HG03175 (cell line): ENCODE data around the gene DOK4.
A peak's percentile ranks its signal among the peaks of the same experiment; 100 is the strongest.

Source experiments
- ATAC-seq: cut with Tn5 transposase; IDR thresholded peaks from one replicate; pipeline ENCODE4 v1.9.1; 2021; ENCODE audit warnings: mild to moderate bottlenecking, moderate library complexity; ENCODE audit not compliant: unreplicated experiment

DOK4 gene

DNA sequence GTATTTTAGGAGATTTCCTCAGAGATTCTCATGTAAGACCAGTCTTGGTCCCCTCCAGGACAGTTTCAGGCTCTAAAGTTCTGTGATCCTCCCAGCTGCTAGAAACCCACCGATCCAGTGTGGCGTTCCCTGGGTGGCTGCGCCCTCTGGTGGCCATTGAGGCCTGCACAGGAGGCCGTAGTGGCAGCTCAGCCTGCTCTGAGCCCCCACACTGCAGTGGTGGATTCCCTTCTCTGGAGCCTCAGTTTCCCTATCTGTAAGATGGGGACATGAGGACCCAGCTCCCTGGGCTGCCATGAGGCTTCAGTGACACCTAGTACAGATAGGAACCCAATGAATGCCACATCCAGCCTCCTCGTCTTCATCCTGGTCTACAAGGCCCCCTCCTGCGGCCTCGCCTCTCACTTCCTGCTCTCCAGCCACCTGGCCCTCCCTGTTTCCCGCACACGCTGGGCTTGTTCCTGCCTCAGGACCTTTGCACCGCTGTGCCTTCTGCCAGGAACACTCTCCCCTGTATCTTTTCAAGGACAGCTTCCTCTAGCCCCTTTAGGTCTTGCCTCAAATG is 33.6 kb upstream of the DOK4 start:
- peak; percentile 53 for ATAC-seq

DNA sequence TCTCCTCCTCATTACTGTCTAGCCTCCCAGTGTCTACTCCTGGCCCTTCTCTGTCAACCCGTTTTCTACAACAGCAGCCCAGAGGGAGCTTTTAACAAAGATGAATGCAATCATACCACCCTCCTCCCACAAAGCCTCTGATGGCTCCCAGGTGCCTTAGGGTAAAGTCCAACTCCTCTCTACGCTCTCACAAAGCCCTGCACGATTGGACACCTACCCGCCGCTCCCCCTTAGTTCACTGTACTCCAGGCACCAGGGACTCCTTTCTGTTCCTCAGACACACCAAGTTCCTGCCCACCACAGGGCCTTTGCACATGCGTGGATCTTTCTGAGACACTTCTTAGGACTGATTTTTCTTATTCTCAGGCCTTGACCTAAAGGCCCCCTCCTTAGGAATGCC is 32.6 kb upstream of the DOK4 start:
- no peak for ATAC-seq

DNA sequence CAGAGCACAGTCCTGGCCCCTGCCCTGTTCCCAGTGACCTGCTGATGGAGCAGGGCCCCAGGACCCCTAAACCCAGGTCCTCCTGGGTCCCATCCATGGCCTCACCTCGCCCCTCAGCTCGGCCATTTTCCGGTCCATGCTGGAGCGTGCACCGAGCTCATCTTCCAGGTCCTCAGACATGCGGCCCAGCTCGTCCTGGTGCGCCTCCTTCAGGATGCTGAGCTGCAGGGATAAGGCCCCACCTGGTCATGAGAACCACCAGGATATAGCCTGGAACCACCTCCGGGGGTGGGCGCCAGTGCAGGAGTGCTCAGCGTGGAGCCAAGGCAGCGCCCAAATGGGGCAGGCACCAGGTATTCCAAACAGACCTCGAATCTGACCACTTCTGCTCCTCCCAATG is 32.2 kb upstream of the DOK4 start:
- no peak for ATAC-seq

DNA sequence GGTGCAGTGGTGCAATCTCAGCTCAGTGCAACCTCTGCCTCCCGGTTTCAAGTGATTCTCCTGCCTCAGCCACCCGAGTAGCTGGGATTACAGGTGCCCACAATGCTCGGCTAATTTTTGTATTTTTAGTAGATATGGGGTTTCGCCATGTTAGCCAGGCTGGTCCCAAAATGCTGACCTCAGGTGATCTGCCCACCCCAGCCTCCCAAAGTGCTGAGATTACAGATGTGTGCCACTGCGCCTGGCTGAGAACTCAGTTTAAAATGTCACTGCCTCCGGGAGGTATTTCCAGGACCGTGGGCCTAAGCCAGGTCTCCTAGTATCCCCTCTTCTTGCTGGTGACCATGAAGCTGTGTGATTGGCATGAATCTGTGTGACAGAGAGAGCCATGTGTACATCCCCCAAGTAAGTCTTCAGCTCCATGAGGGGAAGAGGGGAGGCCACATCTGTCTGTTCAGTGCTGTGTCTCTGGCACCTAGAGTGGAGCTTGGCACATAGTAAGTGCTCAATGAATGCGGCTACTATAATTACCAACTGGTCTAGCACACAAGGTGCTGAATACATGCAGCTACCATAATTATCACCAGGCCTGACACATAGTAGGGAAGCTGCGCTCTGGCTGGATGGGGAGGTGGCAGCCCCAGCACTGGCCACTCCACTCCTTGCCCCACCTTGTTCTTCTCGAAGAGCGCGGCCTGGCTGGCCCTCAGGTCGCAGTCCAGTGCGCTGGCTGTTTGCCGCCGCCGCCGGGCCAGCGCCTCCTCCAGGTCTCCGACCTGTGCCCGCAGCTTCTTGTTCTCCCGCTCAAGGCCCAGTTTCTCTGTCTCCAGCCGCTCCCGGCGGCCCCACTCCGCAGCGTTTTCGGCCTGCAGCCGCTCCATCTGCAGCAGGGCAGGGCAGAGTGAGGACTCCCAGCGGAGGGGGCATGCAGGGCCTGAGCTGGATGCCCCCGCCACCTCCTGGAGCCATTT is 31.4 kb upstream of the DOK4 start:
- no peak for ATAC-seq

DNA sequence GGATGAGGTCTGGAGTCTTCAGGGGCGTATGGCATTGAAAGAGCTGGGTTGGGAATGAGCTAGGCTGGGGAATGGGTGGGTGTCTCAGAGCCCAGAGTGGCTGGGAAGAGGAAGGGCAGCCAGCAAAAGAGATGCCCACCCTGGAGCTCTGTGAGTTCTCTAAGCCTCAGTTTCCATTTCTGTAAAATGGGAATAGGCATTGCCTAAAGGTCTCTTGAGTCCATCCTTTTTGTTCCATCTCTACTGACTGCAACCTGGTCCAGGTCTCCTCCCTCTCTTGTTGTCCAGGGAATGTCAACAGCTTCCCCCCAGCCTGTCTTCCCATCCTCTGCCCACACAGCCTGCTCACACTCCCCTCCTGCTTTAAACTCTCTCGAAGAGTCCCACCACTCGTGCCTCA is 30.5 kb upstream of the DOK4 start:
- no peak for ATAC-seq

DNA sequence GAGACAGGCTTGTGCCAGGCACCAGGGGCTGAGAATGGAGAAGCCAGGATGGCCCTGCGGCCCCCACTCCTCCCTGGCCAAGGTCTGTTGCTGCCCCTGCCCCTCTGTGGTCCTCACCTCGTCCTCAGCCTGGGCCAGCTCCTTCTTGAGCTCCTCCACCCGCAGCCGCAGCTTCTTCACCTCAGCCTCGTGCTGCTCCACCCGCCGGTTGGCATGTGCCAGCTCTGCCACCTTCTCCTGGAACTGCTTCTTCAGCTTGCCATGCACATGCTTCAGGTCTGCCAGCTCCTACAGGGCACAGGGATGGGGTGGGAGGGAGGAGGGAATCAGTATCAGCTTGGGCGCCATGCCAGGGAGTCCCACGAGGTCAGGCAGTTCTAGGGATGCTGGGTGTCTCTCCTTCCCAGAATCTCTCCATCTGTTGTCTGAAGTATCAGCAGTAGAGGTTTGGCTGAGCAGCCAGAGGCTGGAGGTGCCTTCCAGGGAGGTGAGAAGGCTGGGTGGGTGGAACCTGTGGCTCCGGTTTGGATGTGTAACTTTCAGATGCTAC is 30.0 kb upstream of the DOK4 start:
- no peak for ATAC-seq

DNA sequence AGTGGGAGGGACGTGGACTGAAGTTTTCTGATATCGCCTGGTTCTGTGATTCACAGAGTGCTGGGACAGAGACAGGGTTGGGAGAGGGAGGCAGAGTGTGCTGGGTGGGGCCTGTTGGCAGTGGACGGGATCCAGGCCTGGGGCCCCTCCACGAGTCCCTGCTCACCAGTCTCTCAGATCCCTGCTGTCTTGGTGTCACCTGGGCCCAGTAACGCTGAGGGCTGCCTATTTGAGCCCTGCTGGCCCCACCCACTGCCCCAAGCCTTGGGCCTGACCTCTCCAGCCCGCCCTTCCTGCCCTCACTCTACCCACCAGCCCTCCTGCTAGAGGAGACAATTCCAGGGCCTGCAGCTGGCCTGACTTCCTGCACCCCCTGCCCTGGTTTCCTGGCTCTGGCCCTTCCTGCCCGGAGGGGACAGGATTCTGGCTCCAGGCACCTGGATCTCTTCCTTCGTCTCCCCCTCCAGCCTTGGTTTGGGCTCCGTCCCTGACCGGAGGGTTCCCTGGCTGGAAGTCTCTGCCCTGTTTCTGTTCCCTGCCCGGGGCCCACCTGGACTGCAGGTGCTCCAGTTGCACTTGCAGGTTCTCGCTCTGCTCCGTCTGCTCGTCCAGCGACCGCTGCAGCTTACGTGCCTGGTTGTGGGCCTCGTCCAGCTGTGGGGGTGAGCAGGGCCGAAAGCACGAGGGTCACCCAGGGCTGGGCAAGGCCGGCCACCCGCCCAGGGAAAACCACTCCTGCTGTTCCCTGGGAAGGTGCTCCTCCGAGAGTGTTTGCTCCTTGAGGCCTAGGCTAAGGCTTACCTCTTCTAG is 28.7 kb upstream of the DOK4 start:
- no peak for ATAC-seq

DNA sequence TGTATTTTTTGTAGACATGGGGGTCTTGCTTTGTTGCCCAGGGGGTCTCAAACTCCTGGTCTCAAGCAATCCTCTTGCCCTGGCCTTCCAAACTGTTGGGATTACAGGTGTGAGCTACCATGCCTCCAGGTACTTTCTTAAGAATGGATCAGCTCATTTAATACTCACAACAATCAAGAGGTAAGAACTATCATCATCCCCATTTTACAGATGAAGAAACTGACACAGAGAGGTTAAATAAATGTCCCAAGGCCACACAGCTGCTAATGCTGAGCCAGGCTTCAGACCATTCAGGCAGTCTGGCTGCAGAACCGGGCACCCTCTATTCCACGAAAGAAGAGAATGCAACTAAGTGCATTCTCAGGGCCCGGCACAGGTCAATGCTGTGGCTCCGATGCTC is 28.1 kb upstream of the DOK4 start:
- no peak for ATAC-seq

DNA sequence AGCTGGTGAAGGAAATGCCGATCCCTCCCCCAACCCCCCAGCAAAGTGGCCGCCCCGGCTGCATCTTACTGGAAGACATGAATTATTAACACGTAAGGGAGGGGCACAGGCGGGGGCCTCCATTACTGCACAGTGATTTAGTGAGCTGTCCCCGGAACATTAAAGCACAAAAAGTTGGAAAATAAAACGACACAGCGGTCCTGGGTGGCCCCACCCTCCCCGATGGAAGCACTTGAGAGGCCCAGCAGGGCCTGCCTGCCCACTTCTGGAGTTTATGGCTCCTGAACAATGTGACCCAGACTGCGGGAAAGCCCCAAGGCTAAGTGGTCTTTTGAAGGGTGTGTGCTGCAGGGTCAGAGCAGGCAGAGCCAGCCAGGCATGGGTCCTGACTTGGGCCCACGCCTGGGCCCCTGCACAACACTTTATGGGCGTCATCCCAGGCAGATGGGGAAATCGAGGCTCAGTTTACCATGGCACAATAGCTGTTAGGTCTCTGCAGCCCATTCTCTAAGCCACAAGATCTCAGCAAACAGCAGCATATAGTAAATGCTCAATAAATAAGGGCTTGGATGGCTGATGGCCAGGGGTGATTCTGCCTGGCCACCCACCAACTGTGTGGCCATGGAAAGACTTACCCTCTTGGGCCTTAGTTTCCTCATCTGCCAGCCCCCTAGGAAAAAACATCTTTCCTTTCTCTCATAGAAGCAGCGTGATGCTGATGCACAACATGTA is 27.2 kb upstream of the DOK4 start:
- no peak for ATAC-seq

DNA sequence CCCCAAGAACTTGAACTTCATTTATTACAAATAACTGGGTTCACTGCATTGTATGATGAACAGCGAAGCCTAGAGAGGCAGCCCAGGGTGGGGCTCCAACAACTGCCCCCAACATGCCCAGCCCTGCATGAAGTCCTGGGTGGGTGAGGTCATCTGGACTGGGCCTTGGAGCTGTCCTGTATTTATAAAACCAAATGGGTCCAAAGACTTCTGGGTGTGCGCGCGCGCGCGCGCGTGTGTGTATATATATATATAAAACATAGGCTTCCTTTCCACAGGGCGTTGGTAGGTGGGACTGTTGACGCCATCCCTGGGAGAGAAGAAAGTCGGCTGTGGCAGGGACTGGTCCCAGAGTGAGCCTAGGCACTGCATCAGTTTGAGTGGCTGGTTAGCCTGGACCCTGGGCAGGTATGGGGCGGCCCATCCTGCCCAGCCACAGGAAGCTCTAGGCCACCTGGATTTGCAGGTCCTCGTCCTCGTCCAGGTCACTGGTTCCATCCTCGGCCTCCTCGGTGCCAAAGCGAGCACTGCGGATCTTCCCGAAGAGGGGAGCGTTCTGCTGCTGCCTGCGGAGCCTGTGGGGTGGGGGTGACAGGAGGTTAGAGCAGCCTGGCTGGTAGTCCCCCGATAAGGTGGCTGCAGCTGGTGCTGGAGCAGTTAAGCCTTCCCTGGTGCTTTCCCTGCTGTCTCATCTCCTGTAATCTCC is 26.2 kb upstream of the DOK4 start:
- no peak for ATAC-seq

DNA sequence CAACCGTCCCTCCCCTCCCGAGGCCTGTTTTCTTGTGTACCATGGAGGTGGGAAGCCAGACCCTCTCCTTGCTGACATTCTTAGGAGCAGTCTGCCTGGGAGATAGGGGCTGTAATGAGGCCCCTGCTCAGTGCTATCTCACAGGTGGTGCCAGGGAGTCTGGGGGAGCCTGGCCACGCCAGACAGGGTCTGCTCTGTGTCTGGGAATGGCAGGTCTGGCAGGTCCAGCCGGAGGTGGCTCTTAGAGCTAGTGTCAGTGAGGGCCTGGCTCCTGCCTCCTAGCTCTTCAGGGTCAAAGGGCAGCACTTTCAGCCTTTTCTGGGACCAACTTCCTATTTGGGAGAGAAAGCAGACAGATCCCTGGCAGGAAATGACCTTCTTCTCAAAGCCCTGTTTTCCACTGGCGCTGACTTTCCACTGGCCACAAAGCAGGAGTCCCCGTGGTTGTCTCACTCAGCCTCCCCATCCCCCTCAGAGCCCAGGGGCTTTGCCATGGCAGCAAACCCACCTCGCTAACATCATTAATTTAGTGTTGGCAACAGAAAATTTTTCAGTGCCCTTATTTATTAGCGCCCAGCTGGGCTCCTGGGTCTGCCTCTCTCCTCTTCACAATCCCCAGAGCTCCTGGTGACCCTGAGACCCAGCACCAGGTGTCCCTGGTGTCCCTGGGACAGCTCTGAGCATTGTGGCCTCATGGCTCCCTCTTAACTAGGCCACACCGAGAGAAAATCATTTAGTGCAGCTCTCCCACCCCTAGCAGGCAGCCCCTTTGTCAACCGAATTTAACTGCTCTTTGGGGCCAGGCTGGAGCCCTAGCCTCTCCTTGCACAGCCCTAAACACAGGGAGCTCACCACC is 24.0 kb upstream of the DOK4 start:
- no peak for ATAC-seq

DNA sequence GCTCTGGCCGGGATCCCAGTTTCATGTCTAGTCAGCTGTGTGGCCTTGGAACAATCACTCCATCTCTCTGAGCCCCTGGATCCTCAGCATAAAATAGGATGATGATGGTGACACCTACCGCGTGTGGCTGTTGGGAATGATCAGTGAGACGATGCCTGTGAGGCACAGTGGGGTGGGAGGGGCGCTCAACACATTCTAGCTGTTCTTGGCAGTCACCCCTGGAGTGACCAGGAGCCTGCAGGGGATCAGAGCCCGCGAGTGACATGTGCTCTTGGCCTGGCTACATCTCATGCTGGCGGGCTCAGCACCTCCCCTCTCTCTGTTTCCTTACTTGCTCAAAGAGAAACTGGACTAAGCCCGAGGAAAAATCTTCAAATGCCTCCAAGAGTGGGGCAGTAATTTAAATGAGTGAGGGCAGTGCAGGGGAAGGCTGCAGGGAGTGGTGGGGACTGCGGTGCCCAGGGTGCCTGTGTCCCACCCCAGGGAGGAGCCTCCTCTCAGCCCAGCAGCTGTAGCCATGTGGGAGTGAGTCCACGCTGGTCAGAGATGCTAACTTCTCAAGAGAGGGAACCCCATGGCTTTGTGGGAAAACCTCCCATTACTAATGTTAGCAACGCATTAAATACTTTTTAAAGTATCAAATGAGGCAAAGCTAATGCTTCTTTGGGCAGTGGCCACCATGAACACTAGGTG is 23.1 kb upstream of the DOK4 start:
- no peak for ATAC-seq

DNA sequence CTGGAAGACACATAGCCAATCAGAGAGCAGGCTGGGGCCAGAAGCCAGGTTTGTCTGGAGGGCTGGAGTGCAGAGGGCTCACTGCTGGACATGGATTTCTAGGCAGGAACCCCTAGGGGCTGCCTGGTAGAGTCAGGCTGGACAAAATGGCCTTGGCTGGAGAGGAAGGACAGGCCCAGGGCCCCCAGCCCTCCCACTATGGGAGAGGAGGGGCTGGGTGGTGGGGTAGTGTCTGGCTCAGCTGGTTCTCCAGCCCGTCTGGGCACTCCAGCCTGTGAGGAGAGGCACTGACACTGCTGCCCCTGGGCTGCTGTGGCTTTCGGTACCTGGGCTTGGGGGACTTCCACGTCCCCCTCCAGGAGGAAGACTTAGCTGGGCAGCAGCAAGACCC is 21.7 kb upstream of the DOK4 start:
- ATAC-seq: no peak

DNA sequence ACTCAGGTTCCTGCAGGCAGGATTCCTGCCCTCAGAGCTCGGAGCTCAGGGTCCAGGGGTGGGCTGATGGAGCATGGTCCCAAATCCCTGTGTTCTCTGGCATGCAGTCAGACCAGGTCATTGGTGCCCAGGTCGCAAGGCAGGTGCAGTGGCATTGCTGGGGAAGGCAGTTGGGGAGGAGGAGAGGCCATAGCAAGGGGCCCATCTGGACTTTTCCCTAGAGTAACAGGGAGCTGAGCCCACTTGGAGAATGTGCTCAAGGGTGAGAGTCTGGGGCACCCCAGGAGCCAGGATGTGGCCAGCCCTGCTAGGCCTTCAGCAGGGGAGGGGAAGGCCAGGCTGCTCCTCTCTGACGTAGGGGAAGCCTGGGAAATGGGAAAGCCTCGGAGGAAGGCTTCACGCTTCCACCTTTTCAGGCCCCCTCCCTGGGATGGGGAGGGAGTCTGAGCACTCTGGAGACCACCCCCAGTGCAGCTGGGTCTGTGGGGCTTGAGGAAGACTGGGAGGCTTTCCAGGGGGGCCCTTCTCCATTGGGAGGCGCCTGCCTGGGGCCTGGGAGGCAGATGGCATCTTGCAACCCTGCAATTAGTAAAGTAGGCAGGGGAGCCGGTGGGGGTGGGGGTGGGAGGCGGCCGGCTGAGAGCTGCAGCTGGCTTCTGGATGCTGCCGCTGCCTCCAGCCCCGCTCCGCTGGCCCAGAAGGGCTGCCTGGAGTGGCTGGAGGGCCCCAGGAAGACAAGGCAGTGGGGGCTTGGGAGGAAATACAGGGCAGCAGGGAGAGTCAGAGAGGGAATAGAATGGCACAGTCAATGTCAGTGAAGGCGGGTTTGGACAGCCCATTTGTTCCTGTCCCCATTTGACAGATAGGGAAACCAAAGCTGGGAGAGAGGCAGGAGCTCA is 21.1 kb upstream of the DOK4 start:
- no peak for ATAC-seq

DNA sequence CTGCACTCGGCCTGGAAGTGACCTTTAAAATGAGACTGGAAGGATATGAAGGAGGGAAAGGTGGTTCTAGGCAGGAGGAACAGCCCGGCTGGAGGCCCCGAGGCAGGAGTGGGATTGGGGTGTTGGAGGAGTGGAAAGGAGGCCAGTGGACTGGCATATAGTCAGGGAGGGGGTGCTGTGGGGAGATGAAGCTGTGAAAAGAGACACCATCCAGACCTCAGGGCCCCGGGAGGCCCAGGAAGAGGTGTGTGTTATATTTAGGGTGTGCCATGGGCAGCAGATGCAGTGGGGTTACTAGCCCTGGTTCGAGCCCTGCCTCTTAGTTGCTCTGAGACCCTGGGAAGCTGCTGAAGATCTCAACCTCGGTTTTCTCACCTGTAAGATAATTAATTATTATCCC is 18.9 kb upstream of the DOK4 start:
- no peak for ATAC-seq

DNA sequence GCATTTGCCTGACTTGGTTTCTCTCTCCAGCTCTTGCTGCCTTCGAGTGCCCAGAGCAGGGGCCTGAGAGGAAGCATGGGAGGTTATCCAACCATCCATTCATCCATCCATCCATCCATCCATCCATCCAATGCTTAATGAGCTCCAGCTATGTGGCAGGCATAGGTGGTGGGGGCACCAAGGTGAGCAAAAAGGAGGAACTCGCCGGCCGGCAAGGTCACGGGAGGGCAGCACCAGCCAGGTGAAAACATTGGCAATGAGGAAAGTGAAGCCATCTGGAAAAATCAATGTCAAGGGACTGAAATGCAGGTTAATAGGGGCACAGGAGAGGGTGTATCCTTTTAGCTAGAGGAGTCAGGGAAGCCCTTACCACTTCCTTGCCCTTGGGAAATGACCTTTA is 18.2 kb upstream of the DOK4 start:
- ATAC-seq: no peak

DNA sequence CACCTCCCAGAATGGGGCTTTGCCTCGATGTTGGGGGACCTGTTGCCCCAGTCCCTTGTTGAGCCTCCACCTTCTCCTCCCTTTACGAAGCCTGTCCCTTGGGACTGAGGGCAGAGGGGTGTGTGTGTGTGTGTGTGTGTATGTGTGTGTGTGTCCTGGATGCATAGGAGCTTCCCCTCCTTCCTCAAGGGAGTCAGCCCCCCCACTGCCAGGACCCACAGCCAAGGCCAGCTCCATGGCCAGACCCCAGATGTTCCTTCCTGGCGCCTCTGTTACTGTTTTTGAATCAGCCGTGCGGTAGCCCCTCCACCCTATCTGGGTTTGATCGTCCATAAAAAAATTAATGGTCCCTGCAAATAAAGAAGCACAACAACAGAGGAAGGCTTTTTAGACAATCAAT is 17.7 kb upstream of the DOK4 start:
- ATAC-seq: no peak

DNA sequence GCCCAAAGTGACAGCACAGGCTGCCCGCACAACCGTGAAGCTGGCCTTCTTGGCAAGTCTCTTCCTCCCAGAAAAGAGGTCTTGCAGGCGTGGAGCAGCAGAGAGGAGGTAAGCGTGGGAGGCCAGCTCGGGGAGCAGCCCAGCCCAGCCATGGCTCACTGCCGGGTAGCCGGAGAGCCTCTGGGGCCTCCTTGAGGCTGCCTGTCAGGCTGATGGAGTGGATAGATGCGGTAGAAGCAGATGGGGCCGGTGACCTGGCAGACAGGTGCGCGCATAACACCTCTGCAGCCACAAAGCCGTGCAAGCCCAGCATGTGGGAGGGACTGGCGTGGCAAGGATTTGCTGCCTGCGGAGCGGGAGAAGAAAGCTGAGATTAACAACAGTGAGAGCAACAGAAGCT is 17.1 kb upstream of the DOK4 start:
- ATAC-seq: no peak
